GM04504 (cell line): ENCODE data around the gene KLK10.

Experiments
- DNase-seq: peaks from one replicate; pipeline ENCODE4 v3.0.0-alpha.2; 2012; ENCODE audit warnings: low read depth

Gene KLK10

DNA sequence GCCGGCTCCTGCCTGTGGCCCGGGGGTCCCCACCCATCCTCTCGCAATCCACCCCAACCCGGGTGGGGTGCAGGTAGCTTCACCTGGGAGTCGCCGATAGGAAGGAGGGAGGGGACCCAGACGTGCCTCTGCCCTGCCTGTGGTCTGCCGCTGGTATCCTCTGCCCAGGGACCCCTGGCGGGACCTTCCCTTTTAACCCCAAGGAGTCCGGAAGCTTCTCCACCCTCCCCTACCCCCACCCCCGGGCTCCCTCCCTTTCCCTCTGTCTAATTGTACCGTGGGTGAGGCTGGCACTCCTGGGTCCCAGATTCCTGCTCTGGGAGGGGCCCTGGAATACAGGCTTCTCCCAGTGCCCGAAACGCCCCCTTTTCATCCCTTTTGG lies at the start of gene KLK10:
TSS of gene KLK10 (minus strand) at position 166 of the 382 bp plus-strand sequence. CDS start 579 bp downstream, outside the sequence.
- no peak for DNase-seq

DNA sequence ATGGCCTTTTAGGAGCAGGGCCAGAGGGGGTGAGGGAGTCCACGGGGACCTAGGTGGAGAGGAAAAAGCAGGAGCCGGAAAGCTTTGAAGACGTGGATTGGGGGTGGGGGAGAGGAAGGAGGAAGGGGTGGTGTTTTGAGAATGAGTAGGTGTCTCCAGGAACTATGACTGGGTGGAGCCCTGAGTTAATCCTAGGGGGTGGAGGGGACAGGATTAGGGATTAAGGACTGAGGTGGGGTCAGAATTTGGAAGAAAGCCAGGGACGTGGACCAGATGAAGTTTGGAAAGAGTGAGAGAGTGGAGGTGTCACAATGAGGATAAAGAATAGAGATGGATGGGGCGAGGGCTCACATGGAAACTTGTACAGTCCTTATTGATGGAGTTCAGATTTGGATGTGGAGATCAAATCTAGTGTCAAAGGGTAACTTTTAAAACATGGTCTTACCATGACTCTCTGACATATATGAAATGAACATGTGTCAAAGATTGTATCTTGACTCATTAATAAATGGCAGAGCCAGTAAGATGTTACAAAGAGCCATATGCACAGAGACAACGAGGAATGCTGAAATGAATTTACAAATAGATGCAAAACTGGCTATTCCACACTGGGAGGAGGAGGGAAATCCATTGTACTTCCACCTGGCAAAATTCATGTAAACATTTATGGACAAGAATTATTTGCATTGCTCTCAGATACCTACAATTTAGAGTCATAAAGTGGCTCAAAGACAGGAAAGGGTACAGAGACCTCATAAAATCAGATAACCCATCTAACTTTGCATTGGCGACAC lies 47.1 kb upstream of the KLK10 start:
- no peak for DNase-seq

DNA sequence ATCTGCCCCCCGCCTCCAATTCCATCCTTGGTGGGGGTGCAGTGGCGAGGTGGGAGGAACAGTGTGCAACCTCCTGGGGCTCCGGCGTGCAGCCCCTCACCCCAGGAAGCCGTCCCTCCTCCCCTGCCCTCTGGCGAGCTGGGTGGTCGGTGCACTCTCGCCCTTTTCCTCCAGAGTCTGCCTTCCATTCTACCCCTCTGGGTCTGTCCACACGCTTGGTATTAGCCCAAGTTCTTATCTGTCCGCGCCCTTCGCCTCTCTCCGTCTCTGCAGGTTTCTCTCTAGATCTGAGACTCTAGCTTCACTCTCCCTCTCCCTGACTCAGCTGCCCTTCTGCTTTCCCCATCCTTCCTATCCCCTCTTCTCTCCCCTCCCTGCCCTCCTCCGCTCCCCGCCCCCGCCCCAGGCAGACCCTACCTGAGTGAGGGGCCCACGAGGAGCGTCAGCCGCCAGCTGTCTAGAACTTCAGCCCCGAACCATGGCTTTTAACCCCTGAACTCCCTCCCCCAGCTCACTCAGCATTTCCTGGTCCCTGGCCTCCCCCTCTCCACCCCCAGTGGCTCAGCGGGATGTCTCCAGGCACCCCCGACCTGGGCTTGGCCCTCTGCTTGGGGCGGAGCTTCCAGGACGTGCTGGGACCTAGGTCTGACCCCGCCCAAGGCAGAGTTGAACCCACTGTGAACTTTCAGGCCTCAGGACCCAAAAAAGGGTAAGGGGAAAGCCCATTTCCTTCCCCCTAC lies 45.9 kb upstream of the KLK10 start:
- DNase-seq = no peak

DNA sequence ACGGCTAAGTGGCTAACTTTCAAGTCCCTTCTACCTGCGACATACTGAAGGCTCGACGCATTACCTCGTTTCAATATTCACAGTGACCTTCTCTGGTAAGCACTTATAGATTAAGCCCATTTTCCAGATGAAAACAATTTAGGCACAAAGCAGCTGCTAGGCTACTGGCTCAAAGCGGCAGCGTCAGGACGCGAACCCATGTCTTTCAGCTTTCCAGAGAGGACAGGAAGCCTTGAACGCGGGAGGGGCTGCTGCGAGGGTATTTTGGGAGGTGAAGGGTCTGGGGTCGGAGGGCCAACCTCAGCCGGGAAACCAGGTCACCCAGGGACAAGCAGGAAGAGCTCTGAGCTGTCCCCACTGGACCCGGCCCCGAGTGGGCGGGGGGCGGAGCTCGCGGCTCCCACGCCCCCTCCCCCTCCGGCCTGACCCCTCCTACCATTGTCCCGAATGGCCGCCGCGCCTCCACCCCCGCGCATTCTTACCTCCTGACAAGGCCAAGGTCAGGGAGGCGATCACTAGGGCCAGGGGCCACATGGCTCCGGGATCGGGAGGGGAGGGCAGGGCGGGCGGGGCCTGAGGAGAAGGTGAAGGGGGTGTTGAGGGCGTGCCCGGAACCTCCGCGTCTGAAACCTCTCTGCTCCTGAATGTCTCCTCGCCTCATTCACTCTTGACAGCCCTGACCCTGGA lies 45.2 kb upstream of the KLK10 start, which contains the start of gene KLK13:
TSS of gene KLK13 (minus strand) at position 559 of the 687 bp plus-strand sequence. CDS start at position 534, 25 bp downstream.
- DNase-seq = no peak

GRCh38 chr19:51063664-51064063 lies 44.2 kb upstream of the KLK10 start:
- DNase-seq = no peak

DNA sequence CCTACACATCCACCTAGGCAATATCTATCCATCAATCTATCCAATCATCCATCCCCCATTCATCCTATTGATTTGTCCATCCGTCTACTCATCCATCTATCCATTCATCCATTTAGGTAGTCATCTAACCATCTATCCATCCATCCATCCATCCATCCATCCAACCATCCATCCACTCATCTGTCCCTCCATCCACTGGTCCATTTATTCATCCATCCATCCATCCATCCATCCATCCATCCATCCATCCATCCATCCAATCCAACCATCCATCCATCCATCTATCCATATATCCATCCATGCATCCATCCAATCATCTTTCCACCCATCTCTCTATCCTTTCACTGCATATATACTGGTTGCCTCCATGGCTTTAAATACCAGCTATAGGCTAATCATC lies 41.5 kb upstream of the KLK10 start:
- no peak for DNase-seq

DNA sequence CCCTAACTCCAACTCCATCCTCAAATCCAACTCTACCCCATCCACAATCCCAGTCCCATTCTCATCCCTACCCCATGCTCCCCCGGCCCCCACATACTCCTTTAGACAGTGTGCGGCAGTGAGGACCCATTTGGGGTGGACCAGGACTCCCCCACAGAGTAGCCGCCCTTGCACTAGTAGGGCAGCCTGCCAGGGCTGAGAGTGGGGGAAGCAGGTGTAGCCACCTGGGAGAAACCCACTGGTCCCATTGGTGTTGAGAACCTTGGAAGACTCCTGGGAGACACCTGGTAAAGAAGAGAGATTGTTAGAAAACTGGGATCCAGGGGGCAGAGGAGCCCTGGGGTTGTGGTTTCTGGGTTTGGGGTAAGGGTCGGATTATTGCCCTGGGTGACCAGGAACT lies 40.8 kb upstream of the KLK10 start:
- no peak for DNase-seq

DNA sequence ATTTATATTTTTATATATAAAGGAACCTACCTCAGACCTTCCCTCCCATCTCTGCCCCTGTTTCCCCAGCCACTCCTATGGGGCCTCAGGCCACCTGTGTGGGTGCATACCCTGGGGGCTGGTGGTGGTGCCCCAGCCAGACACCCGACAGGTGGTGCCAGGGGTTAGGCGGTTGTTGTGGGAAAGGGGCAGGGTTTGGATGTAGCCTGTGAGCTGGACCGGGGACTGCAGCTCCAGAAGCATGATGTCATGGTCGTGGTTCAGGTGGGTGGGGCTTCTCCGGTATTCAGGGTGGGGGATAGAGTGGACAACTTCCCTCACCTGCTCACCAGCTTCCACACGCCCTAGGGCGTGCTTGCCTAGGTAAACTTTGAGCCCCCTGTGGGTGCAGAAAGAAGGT lies 40.2 kb upstream of the KLK10 start:
- DNase-seq = no peak

- DNase-seq = no peak
Measured at GRCh38 chr19:51055866-51056265, 36.4 kb upstream of the KLK10 start.

GRCh38 chr19:51047031-51047335 lies 27.5 kb upstream of the KLK10 start:
- no peak for DNase-seq

GRCh38 chr19:51044327-51044726 lies 24.8 kb upstream of the KLK10 start:
- no peak for DNase-seq

DNA sequence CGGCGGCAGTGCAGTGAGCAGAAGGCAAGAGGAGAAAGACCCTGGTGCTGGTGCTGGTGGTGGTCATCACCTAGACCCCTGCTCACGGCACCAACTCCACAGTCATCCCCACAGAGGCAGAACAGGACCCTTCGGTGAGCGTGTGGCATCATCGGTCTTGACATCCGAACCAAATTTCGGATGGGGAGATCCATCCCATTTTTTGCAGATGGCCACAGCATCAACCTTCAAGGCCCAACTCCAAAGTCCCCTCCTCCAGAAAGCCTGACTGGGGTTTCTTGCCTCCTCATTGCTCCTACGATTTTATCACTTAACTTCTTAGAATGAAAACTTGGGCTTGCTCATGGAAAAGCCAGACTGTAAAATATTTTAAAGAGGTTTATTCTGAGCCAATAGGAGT lies 24.0 kb upstream of the KLK10 start:
- DNase-seq = no peak

GRCh38 chr19:51040151-51040550 lies 20.6 kb upstream of the KLK10 start:
- no peak for DNase-seq

DNA sequence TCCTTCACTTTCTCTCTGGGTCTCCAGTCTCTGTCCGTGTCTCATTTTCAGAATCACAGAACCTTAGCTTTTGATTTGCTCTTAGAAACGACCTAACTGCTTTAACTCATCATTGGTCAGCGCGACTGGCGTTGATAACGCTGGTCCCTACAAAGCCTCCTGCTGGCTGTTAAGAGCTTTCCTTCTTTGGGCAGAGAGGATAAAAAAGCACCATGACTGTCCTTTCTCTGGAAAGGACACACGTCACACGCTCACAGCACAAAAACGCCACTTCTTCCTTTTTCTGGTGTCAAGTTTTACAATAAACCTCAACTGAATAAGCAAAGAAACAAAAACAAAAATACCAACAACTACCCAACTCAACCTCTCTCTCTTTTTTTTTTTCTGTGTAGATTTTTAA lies 17.0 kb upstream of the KLK10 start:
- no peak for DNase-seq

- no peak for DNase-seq
Measured at GRCh38 chr19:51034704-51035103, 15.2 kb upstream of the KLK10 start, which contains the start of gene KLK12. KLK12 (minus strand) TSS chr19:51035002; CDS start chr19:51034621, 381 bp downstream.

DNA sequence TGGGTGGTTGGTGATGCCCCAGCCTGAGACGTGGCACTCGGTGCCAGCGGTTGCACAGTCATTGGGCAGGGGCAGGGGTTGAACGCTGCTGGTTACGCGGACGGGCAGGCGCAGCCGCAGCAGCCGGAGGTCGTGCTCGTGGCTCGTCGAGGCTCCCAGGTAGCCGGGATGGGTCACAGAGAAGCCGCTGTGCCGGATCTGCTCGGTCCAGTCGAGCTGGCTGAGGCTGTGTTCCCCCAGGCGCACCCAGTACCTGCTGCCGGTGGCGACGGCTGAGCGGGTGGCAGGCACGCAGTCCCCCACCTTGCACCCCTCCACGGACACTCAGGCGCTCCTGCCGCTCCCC lies 12.3 kb upstream of the KLK10 start:
- DNase-seq = no peak

DNA sequence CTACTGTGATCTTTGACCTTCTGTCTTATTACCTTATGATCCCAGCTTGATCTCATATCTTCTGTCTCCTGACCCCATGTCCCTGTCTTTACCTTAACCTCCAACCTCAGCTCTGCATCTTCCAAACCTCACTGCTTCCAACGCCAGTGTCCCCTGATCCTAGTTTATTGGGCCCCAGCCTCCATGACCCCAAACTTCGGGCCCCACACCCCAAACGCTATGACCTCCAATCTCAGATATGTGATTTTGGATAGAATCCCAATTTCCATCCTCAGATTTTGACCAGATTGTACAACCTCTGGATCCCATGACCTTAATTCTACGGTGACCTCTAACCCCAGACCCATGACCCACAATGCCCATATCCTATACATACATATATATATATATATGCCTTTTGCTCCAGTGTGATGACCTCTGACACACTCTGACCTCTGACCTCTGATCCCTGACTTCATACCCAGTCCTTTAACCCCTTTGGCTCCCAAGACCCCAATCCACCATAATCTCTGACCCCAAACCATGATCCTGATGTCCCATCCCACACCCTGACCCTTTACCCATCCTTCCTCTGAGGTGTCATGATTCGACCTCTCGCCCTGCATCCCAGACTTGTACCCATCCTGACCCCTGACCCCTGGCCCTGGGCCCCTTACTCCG lies 11.8 kb upstream of the KLK10 start:
- DNase-seq = no peak

DNA sequence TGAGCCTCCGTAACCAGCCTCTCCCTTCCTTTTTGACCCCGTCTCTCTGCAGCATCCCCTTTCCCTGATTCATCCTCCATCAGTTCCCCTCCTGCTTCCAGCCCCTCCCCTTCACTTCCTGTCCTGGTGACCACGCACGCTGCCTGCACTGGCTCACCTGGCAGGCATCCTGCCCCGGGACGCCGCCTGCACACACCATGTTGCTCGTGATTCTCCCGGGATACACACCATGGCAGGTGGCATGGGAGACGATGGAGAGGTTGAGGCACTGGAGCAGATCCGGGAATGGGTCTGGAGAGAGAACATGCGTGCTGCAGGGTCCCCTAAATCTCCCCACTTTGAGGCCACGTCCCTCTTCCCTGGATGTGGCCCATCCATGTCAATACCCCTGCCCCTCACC lies 11.1 kb upstream of the KLK10 start:
- DNase-seq = no peak

DNA sequence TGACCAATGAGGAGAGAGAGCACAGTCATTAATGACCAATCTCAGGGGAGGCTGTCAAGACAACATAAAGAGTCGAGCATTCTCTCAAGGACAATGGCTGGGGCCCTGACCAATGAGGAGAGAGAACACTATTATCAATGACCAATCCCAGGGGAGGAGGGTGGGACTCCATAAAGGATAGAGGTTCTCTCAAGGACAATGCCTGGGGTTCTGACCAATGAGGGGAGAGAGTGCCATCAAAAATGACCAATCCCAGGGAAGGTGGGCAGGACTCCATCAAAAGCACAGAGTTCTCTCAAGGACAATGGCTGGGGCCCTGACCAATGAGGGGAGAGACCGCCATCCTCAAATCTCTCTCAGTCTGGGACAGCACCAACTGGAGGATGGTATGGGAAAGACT lies 10.2 kb upstream of the KLK10 start:
- DNase-seq = no peak

DNA sequence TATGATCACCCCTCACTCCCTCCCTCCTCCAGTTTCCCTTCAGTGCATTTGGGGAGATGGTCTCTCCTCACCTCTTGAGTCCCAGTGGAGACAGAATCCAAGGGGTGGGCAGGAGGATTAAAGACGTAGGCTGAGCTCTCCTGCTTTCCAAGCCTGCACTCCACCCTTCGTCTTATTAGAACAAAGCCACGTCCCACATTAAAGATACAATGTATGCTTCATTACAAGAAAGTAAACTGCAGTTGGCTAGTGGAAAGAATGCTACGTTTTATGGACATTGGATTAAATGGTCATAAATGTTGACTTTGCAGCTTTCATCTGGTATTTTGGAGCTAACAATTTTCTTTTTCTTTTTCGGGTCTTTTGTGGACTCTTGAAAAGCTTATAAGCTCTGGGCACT lies 8.4 kb upstream of the KLK10 start:
- DNase-seq = no peak

- DNase-seq = no peak
Measured at GRCh38 chr19:51027126-51027806, 7.8 kb upstream of the KLK10 start.

DNA sequence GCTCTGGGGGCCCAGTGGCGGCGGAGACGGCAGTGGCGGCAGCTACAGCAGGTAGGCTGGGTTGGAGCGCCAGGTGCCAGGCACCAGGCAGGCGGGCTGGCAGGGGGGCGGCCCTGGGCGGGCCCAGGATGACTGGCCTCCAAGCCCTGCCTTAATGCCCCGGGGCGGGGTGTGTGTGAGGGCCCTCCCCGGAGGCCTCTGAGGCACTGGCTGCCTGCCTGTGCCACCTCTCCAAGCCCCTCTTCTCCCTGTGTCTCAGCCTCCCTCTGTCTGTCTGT lies 7.0 kb upstream of the KLK10 start, which contains the start of gene KLK11:
TSS of gene KLK11 (minus strand) at position 63 of the 278 bp plus-strand sequence. CDS start 985 bp downstream, outside the sequence.
- no peak for DNase-seq
